ENCODE data around the gene TMEM18. TPM values are rescaled to one million over a fixed set of nuclear protein-coding genes. Genes with fewer than 3 reads are reported as not detected.

Gene TMEM18
- total and polyA plus RNA-seq, 11 donors: 7.0 to 20.0 (median 10.5) TPM

DNA sequence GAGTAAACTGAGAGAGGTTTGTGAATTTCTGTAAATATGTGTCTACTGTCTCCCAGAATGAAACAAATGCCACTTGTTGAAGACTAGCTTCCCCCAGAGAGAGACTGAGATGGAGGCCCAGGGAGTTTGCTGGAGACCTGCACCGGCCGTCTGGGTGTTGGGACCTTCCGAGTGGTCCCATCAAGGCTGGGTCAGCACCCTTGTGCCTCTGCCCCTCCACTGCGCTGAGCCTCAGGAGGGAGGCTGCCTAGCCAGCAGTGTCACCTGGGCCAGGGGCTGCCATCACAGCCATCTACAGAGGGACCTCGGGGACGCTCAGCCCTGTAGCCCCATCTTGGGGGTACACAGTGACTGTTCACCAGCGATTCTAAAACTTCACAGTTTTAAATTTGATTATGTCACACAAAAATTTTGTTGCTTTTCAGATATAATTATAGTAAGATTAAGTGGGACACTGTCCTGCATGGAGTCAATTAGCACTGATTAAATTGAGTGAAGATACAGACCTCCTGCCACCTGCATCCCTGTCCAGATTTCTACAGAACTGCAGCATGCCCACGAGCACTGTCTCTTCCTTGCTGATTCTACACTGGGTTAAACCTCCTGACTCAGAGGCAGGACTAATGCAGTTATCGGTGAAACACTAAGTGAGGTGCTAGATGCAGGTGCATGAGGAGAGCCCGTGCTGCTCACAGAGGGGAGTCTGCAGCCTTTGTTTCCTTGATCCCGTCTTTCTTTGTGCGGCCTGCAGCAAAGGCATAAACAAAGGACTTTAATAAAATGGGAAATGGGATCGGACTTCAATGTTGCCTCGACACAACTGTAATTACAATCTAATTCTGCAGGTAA lies 50.5 kb downstream of the TMEM18 start:
- H3K27ac ChIP-seq: no peak overlapping the region
- ATAC-seq (no peak), DNase-seq (peak in 1 of 5 donors; percentile 20)
- peaks cover 0 to 5% (median 0%) of the 10 kb centered on the region in 12 donors for H3K9me3 ChIP-seq
- intact Hi-C loops (cut with DNase I): no loop called here
- no peaks in the 10 kb centered on the region for H3K36me3 ChIP-seq
- 73 to 84% (median 79%) methylated on average over 11 to 14 of the region's 14 CpGs for WGBS, 4 donors
- peaks cover 0 to 8% (median 0%) of the 10 kb centered on the region in 9 donors for H3K27me3 ChIP-seq
- TF ChIP-seq, protein P1, sequence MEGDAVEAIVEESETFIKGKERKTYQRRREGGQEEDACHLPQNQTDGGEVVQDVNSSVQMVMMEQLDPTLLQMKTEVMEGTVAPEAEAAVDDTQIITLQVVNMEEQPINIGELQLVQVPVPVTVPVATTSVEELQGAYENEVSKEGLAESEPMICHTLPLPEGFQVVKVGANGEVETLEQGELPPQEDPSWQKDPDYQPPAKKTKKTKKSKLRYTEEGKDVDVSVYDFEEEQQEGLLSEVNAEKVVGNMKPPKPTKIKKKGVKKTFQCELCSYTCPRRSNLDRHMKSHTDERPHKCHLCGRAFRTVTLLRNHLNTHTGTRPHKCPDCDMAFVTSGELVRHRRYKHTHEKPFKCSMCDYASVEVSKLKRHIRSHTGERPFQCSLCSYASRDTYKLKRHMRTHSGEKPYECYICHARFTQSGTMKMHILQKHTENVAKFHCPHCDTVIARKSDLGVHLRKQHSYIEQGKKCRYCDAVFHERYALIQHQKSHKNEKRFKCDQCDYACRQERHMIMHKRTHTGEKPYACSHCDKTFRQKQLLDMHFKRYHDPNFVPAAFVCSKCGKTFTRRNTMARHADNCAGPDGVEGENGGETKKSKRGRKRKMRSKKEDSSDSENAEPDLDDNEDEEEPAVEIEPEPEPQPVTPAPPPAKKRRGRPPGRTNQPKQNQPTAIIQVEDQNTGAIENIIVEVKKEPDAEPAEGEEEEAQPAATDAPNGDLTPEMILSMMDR (IDR thresholded peaks at IDR 0.05): no peak
- no peak for TF ChIP-seq POLR2A (IDR thresholded peaks at IDR 0.05)
- no peak overlapping the region for H3K4me3 ChIP-seq
- H3K4me1 ChIP-seq: no peaks in the 10 kb centered on the region

DNA sequence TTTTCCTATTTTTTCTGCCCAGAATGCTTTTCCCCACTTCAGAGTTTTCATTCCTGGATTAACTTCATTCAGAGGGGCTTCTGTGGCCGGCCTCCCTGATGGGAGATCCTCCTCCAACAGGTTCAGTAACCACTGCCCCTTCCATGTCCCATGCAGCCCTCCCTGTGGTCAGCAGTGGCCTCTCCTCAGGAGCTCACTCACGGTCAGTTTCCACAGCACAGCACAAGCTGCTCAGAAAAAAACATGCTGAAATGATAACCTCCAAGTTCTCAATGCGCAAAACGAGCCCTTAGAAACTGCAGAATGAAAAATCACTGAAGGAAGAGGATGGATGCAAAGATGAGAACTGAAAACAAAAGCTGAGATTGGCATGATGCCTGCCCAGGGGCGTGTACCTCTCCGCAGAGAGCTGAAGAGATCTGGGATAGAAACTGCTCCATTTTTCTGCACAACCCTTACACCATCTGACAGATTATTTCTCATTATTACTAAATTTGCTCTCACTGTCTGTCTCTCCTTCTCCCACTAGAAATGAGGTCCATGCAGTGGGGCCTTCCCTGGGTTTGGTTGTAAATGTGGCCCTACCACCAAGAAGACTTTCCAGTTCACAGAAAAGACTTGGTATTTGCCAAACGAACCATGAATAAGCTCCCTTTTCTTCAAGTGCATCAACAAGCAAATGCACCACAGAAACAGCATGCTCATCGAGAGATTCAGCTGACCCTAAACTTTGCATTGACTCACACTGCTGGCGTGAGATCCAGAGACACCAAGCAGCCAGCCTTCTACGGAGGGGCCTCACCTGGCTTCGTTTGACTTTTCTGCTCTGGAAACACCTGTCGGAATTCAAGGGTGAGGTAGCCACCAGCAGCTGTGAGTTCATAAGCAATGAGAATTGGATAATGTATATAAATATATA lies 51.5 kb downstream of the TMEM18 start:
- no peak overlapping the region for H3K4me3 ChIP-seq
- H3K27ac ChIP-seq: no peak overlapping the region
- TF ChIP-seq, protein P1 (IDR thresholded peaks at IDR 0.05): no peak
- no peak for TF ChIP-seq POLR2A (IDR thresholded peaks at IDR 0.05)
- intact Hi-C loops (cut with DNase I): no loop called here
- no peaks in the 10 kb centered on the region for H3K36me3 ChIP-seq
- no peaks in the 10 kb centered on the region for H3K9me3 ChIP-seq
- H3K4me1 ChIP-seq: no peaks in the 10 kb centered on the region
- WGBS, 4 donors: 70 to 78% (median 71%) methylated on average over 12 of the region's 12 CpGs
- peaks cover 0 to 8% (median 0%) of the 10 kb centered on the region in 9 donors for H3K27me3 ChIP-seq
- no peak for DNase-seq
- ATAC-seq: no peak

- H3K4me1 ChIP-seq: no peaks in the 10 kb centered on the region
- DNase-seq: no peak
- no peak overlapping the region for H3K27ac ChIP-seq
- WGBS, 4 donors: 69 to 72% (median 71%) methylated on average over 11 of the region's 11 CpGs
- H3K27me3 ChIP-seq: peaks cover 0 to 8% (median 0%) of the 10 kb centered on the region in 9 donors
- no peaks in the 10 kb centered on the region for H3K9me3 ChIP-seq
- no peak for TF ChIP-seq POLR2A (IDR thresholded peaks at IDR 0.05)
- TF ChIP-seq, protein P1 (IDR thresholded peaks at IDR 0.05): no peak
- no peaks in the 10 kb centered on the region for H3K36me3 ChIP-seq
- H3K4me3 ChIP-seq: no peak overlapping the region
- no peak for ATAC-seq
- intact Hi-C loops (cut with DNase I): no loop called here
These were observed 52.5 kb downstream of the TMEM18 start for GRCh38 chr2:624551-625347.

All from heart left ventricle (tissue), 16 donors.